GM23248 (cell line): ENCODE data around the gene SLC7A8. TPM values are rescaled to one million over a fixed set of nuclear protein-coding genes. Genes with fewer than 3 reads are reported as not detected.

Experiments
- DNase-seq: peaks from one replicate; pipeline ENCODE4 v3.0.0-alpha.2; 2015
- H2AFZ ChIP-seq: fragments of 200-600 bp; sonication (generic); 2 replicates; pipeline ENCODE4 v1.6.1; 2016; ENCODE audit warnings: antibody characterized with exemption
- H3F3A ChIP-seq: fragments of 200-600 bp; sonication (generic); 2 replicates; pipeline ENCODE4 v1.6.1; 2016; ENCODE audit warnings: mild to moderate bottlenecking, antibody characterized with exemption, mixed run types; ENCODE audit not compliant: insufficient read depth
- H3K27ac ChIP-seq: fragments of 200-600 bp; sonication (generic); 2 replicates; pipeline ENCODE4 v1.5.1; 2016; ENCODE audit warnings: mild to moderate bottlenecking
- H3K27me3 ChIP-seq: fragments of 200-600 bp; sonication (generic); replicated peaks from 2 replicates; pipeline ENCODE4 v1.6.1; 2016; ENCODE audit warnings: mild to moderate bottlenecking; ENCODE audit not compliant: insufficient read depth
- H3K36me3 ChIP-seq: fragments of 200-600 bp; sonication (generic); 2 replicates; pipeline ENCODE4 v1.6.1; 2016; ENCODE audit warnings: low read depth, mild to moderate bottlenecking
- H3K4me1 ChIP-seq: fragments of 200-600 bp; sonication (generic); 2 replicates; pipeline ENCODE4 v1.6.1; 2016; ENCODE audit warnings: mild to moderate bottlenecking; ENCODE audit not compliant: insufficient read depth
- H3K4me2 ChIP-seq: fragments of 200-600 bp; sonication (generic); one replicate; pipeline ENCODE4 v1.6.1; 2016; ENCODE audit warnings: mild to moderate bottlenecking; ENCODE audit not compliant: unreplicated experiment
- H3K4me3 ChIP-seq: fragments of 200-600 bp; sonication (generic); 2 replicates; pipeline ENCODE4 v1.5.1; 2016; ENCODE audit warnings: mild to moderate bottlenecking
- H3K79me2 ChIP-seq: fragments of 200-600 bp; sonication (generic); 2 replicates; pipeline ENCODE4 v1.6.1; 2016; ENCODE audit warnings: mild to moderate bottlenecking; ENCODE audit not compliant: insufficient read depth
- H3K9ac ChIP-seq: fragments of 200-600 bp; sonication (generic); 2 replicates; pipeline ENCODE4 v1.6.1; 2016; ENCODE audit warnings: mild to moderate bottlenecking
- H3K9me2 ChIP-seq: fragments of 200-600 bp; sonication (generic); 2 replicates; pipeline ENCODE4 v1.6.1; 2016; ENCODE audit warnings: mixed run types, mild to moderate bottlenecking, moderate library complexity; ENCODE audit not compliant: insufficient read depth
- H3K9me3 ChIP-seq: fragments of 200-600 bp; sonication (generic); one replicate; pipeline ENCODE4 v1.6.1; 2017; ENCODE audit warnings: low read depth
- H4K20me1 ChIP-seq: fragments of 200-600 bp; sonication (generic); 2 replicates; pipeline ENCODE4 v1.6.0; 2016; ENCODE audit not compliant: insufficient read depth
- EZH2 ChIP-seq: fragments of 200-600 bp; sonication (generic); IDR thresholded peaks from 2 replicates; pipeline ENCODE4 v1.6.1; 2018; ENCODE audit warnings: antibody characterized with exemption, mild to moderate bottlenecking; ENCODE audit not compliant: insufficient read depth, poor library complexity, severe bottlenecking
- EZH2phosphoT487 ChIP-seq: fragments of 200-600 bp; sonication (generic); IDR thresholded peaks from 2 replicates; pipeline ENCODE4 v1.6.1; 2018; ENCODE audit warnings: antibody characterized with exemption, moderate library complexity, mild to moderate bottlenecking, low read depth; ENCODE audit not compliant: insufficient read depth
- WGBS, 2 experiments: methylation state at CpG; one replicate each; pipeline ENCODE4 v1.1.6; 2015 to 2017; ENCODE audit warnings: low lambda C conversion rate in 2 of 2, low coverage in 1 of 2; ENCODE audit errors: missing lambda C conversion rate in 2 of 2; 5-methylcytosine and 5-hydroxymethylcytosine counted together
- in situ Hi-C: fragments of 300-500 bp; cut with MboI; formaldehyde crosslinking; loops from 2 replicates; pipeline ENCODE4 v1.15.0; 2020
- polyA plus RNA-seq: library from polyadenylated mRNA; unstranded; fragments of >200 nt; fragmentation: Nextera tagmentation; extraction: Ambion mirVana; gene quantifications from 2 replicates; pipeline ENCODE4 v1.2.1, GENCODE V29; 2016
- total RNA-seq: library from RNA; depleted of rRNA; stranded (reverse); fragments of >200 nt; shearing (Covaris generic); gene quantifications from 2 replicates; pipeline ENCODE4 v1.2.3, GENCODE V29; 2014

Gene SLC7A8
- total and polyA plus RNA-seq, 2 experiments from 2014 or later = 6.7 to 9.9 TPM

DNA sequence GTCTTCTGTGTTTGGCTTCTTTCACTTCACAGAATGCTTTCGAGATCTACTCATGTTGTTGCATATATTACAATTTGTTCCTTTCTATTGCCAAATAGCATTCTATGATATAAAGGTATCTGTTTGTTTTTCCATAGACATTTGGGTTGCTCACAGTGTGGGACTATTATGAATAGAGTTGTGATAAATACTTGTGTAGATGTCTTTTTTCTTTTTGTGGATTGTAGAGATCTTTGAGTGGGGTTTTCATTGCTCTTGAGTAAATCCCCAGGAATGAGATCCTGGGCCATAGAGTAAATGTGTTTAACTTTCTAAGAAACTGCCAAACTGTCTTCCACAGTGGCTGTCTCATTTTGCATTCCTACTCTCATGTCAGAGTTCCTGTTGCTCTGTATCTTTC, 39.5 kb downstream of the SLC7A8 start:
- Histone ChIP-seq H3K27ac (no peak overlapping the region), H3K4me2 (no peak overlapping the region)
- peak; percentile 17 for DNase-seq

DNA sequence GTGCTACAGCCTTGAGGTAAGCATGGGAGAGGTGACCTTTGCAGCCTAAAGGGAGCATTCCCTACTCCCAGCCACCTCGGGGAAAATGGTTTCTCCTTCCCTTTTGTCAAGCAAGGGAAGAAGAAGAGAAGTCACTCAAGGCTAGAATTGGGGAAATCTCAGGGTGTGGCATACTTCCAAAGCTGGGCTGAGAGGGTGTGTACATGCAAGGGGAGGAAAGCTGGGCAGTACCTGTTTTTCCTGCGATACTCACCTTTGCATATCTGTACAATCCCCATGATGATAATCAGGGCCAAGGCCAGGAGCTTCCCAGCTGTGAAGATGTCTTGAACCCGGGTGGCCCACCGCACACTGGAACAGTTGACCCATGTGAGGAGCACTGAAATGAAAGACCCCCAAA, 40.6 kb downstream of the SLC7A8 start:
- Histone ChIP-seq H3K9me3 (no peaks in the 10 kb centered on the region), H3K4me2 (no peak overlapping the region), H3K9me2 (no peaks in the 10 kb centered on the region), H3K9ac (no peak overlapping the region), H3K27me3 (no peaks in the 10 kb centered on the region), H4K20me1 (no peaks in the 10 kb centered on the region), H3K79me2 (no peaks in the 10 kb centered on the region), H2AFZ (no peak overlapping the region), H3K36me3 (no peaks in the 10 kb centered on the region), H3F3A (peaks cover 7% of the 10 kb centered on the region), H3K4me3 (no peak overlapping the region), H3K4me1 (peaks cover 23% of the 10 kb centered on the region), H3K27ac (no peak overlapping the region)
- in situ Hi-C loops = no loop called here
- no peak for DNase-seq
- TF ChIP-seq EZH2phosphoT487 (no peak), EZH2 (no peak)
- 81 to 85% methylated on average over 4 of the region's 4 CpGs for WGBS, 2 experiments

More for the DNA sequence above, 39.5 kb downstream of the SLC7A8 start:
- 73 to 98% methylated on average over 1 of the region's 1 CpG for WGBS, 2 experiments
- Histone ChIP-seq H3K4me1 (peaks cover 16% of the 10 kb centered on the region), H3K27me3 (no peaks in the 10 kb centered on the region), H3F3A (peaks cover 16% of the 10 kb centered on the region), H3K79me2 (no peaks in the 10 kb centered on the region), H4K20me1 (no peaks in the 10 kb centered on the region), H3K4me3 (no peak overlapping the region), H3K9me2 (no peaks in the 10 kb centered on the region), H3K36me3 (no peaks in the 10 kb centered on the region), H3K9ac (no peak overlapping the region), H2AFZ (no peak overlapping the region), H3K9me3 (no peaks in the 10 kb centered on the region)
- in situ Hi-C loops = no loop called here
- TF ChIP-seq EZH2 (no peak), EZH2phosphoT487 (no peak)

DNA sequence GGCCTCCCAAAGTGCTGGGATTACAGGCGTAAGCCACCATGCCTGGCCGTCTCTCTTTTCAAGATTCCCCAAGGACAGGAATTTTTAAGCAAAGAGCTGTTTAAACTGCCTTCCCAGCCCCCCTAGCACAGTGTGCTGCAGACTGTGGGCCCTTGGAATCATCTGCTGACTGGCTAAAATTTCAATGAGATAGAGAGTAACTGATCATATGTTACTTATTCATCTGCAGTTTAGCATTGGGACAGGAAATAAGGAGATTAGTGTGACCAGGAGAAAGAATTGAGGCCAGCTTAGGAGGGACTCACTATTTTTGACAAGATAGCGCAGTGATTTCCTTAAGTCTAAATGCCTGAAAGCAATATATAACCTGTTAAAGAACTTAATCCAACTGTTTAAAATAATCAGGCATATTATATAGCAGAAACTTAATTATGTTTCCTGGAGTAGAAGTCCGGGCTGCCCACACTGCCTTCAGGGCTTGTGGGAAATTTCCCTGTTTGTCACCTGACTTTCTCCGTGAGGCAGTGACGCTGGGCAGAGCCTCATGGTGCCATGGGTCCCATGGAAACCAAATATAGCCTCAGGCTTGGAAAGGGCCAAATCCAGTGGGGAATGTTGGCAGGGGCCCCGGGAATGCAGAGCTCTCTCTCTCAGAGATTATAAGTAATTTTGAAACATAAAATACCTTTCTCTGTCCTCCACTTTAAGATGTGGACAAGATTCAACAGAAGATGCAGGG, 41.6 kb downstream of the SLC7A8 start:
- H4K20me1 ChIP-seq = no peaks in the 10 kb centered on the region
- H2AFZ ChIP-seq = 0 out of 2 replicates have a peak overlapping the region, but pooled peaks have one; percentile 13
- WGBS, 2 experiments = 54 to 55% methylated on average over 7 of the region's 7 CpGs
- peaks cover 26% of the 10 kb centered on the region for H3K4me1 ChIP-seq
- TF ChIP-seq EZH2 = no peak
- TF ChIP-seq EZH2phosphoT487 = no peak
- no peak overlapping the region for H3K4me3 ChIP-seq
- H3K9ac ChIP-seq = peak overlapping the region; percentile 42
- DNase-seq = peak; percentile 90
- no peaks in the 10 kb centered on the region for H3K9me3 ChIP-seq
- in situ Hi-C loops = no loop called here
- peaks cover 7% of the 10 kb centered on the region; the same call in 1 of the 2 replicates for H3F3A ChIP-seq
- H3K27me3 ChIP-seq = no peaks in the 10 kb centered on the region
- no peaks in the 10 kb centered on the region for H3K36me3 ChIP-seq
- H3K79me2 ChIP-seq = no peaks in the 10 kb centered on the region
- H3K9me2 ChIP-seq = no peaks in the 10 kb centered on the region
- H3K4me2 ChIP-seq = no peak overlapping the region
- no peak overlapping the region for H3K27ac ChIP-seq

DNA sequence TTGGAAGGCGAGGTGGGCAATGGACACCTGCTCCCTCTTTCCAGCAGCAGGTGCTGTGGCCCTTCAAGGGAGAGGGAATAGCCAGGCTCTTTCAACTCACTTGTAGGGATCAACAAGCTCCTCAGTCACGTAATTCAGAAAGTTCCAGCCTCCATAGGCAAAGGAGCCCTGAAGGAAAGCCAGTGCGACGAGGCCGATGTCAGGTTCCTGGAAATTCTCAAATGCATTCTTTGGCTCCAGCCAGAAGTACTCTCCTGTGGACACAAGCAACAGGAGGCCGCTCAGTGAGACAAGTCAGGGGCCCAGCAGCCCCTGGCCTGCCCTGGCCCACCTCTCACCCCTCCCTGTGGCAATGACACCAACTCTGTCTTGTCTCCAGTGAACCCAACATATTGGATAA, 43.1 kb downstream of the SLC7A8 start:
- in situ Hi-C loops = no loop called here
- Histone ChIP-seq H3K4me2 (no peak overlapping the region), H3K27ac (no peak overlapping the region), H3K9ac (no peak overlapping the region), H3K9me2 (no peaks in the 10 kb centered on the region), H3K27me3 (no peaks in the 10 kb centered on the region), H3K4me3 (no peak overlapping the region), H2AFZ (no peak overlapping the region), H3K9me3 (no peaks in the 10 kb centered on the region), H3K79me2 (no peaks in the 10 kb centered on the region), H3K4me1 (peaks cover 19% of the 10 kb centered on the region), H4K20me1 (no peaks in the 10 kb centered on the region), H3F3A (peaks cover 7% of the 10 kb centered on the region; the same call in 1 of the 2 replicates), H3K36me3 (no peaks in the 10 kb centered on the region)
- no peak for TF ChIP-seq EZH2
- TF ChIP-seq EZH2phosphoT487 = no peak
- WGBS, 2 experiments = 94 to 97% methylated on average over 6 of the region's 6 CpGs
- DNase-seq = no peak
